ENCODE measurements around the gene PRKCB. TPM values are rescaled to one million over a fixed set of nuclear protein-coding genes. Genes with fewer than 3 reads are reported as not detected.

The PRKCB gene
- total and polyA plus RNA-seq, 4 experiments from 2014 or later = 46.5 to 106 (median 98.2) TPM

DNA sequence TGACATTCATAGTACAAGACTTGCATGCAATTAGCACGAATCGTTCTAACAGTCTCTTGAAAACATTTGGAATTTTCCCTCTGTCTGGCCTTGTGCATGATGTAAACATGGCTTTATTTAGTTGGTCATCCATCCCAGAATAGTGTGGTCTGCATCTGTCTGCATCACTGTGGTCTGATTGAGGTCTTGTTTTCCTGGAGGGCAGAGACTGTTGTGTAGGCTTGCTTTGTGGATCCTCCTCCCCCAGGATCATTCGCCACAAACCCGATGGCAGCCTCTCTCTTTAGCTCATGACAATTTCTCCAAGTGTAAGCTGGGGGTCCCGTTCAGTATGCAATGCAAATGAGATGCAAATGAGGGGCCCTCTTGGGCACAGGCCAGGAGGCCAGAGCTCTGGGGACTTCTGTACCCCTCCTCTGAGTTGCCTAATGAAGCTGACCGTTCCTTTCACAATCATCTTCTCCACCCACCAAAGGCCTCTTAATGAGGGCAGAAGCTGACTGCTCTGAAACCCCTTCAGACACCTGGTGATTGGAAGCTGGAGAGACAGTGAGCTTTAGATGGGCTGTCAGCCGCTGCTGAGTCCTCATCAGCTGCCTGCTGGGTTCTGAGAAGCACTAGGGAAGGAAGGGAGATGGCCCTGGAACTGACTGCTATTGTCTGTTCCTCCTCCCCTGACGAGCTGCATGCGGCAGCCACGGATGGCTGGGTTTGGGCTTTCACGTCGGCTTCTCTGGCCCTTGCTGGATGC lies 219.1 kb downstream of the PRKCB start:
- no peak overlapping the region for H3K4me3 Mint-ChIP-seq
- DNase-seq = no peak
- intact Hi-C loops (cut with micrococcal nuclease) = no loop called here
- Histone ChIP-seq H3K27me3 (ENCODE audit: insufficient read depth, low read length) (no peaks in the 10 kb centered on the region), H3K4me3 (ENCODE audit: low read length in 2 of 2) (no peak overlapping the region), H3K4me1 (ENCODE audit: insufficient read depth, low read length) (peaks cover 2% of the 10 kb centered on the region), H3K27ac (ENCODE audit: low read depth, low read length) (no peak overlapping the region), H3K9me3 (ENCODE audit: control insufficient read depth in 1 of 2, low read length in 2 of 2) (no peaks in the 10 kb centered on the region), H3K36me3 (ENCODE audit: insufficient read depth, low read length) (peaks cover 3% of the 10 kb centered on the region)
- no peak overlapping the region for H3K27ac Mint-ChIP-seq
- peaks cover 0 to 1% (median 0%) of the 10 kb centered on the region in 8 donors for H3K9me3 Mint-ChIP-seq
- ChIA-PET CTCF (ENCODE audit: partially characterized antibody) (interaction anchor here (0.6 to 1.4 kb wide), 3 partner anchors 13 to 272 kb away, joined by 3 to 8 read pairs (median 4); no protein-coding TSS in a partner anchor), POLR2A (ENCODE audit: partially characterized antibody) (no interaction called here)
- peaks cover 38 to 55% of the 10 kb centered on the region in 2 donors for H3K36me3 Mint-ChIP-seq
- H3K27me3 Mint-ChIP-seq = no peaks in the 10 kb centered on the region
- peaks cover 7 to 44% (median 19%) of the 10 kb centered on the region in 4 donors for H3K4me1 Mint-ChIP-seq

GRCh38 chr16:24062270-24062817 lies 226.6 kb downstream of the PRKCB start:
- H3K4me3 ChIP-seq (ENCODE audit: low read length in 2 of 2) = no peak overlapping the region
- H3K27ac ChIP-seq (ENCODE audit: low read depth, low read length) = no peak overlapping the region
- peaks cover 0 to 3% (median 2%) of the 10 kb centered on the region in 8 donors for H3K9me3 Mint-ChIP-seq
- intact Hi-C loops (cut with micrococcal nuclease) = no loop called here
- H3K27ac Mint-ChIP-seq = peak overlapping the region in 1 of 7 donors; percentile 78
- H3K9me3 ChIP-seq (ENCODE audit: control insufficient read depth in 1 of 2, low read length in 2 of 2) = no peaks in the 10 kb centered on the region
- no peaks in the 10 kb centered on the region for H3K27me3 Mint-ChIP-seq
- H3K27me3 ChIP-seq (ENCODE audit: insufficient read depth, low read length) = no peaks in the 10 kb centered on the region
- H3K4me1 Mint-ChIP-seq = peaks cover 0 to 33% (median 16%) of the 10 kb centered on the region in 4 donors
- ChIA-PET CTCF (ENCODE audit: partially characterized antibody) (interaction anchor here (0.6 kb wide), 1 partner anchor 21 kb away, joined by 3 read pairs; no protein-coding TSS in a partner anchor), POLR2A (ENCODE audit: partially characterized antibody) (no interaction called here)
- H3K36me3 ChIP-seq (ENCODE audit: insufficient read depth, low read length) = no peaks in the 10 kb centered on the region
- peaks cover 37 to 42% of the 10 kb centered on the region in 2 donors for H3K36me3 Mint-ChIP-seq
- DNase-seq = no peak
- no peaks in the 10 kb centered on the region for H3K4me1 ChIP-seq (ENCODE audit: insufficient read depth, low read length)
- H3K4me3 Mint-ChIP-seq = no peak overlapping the region

DNA sequence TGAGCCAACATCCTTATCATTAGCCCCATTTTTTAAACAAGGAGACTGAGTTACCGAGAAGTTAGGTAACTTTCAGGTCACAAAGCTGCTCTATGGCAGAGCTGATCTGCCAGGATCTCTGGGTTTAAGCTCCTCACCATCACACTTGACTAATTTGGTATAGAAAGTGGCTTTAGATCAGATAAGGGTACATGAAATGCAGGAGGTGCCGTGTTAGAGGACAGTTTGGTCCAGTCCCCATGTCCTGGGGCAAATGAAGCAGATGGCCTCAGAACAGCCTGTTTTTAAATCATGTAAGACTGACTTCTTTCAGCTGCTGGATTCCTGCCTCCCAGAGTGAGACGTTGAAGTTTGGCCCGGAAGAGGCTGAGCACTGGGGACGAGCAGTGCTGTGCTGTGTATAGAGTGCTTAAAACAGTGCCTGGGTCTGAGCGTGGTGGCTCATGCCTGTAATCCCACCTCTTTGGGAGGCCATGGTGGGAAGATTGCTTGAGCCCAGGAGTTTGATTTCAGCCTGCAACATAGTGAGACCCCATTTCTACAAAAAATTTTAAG lies 233.3 kb downstream of the PRKCB start:
- peaks cover 29% of the 10 kb centered on the region for H3K4me1 ChIP-seq (ENCODE audit: insufficient read depth, low read length)
- no peak overlapping the region for H3K27ac ChIP-seq (ENCODE audit: low read depth, low read length)
- H3K36me3 ChIP-seq (ENCODE audit: insufficient read depth, low read length) = no peaks in the 10 kb centered on the region
- ChIA-PET POLR2A (ENCODE audit: partially characterized antibody) (no interaction called here), CTCF (ENCODE audit: partially characterized antibody) (interaction anchor here (0.7 to 1.7 kb wide), 2 partner anchors 18 to 27 kb away, joined by 3 to 6 read pairs; no protein-coding TSS in a partner anchor)
- no peaks in the 10 kb centered on the region for H3K27me3 ChIP-seq (ENCODE audit: insufficient read depth, low read length)
- H3K9me3 Mint-ChIP-seq = no peaks in the 10 kb centered on the region
- H3K27ac Mint-ChIP-seq = peak overlapping the region in 1 of 7 donors; percentile 53
- intact Hi-C loops (cut with micrococcal nuclease) = no loop called here
- no peak overlapping the region for H3K4me3 ChIP-seq (ENCODE audit: low read length in 2 of 2)
- H3K9me3 ChIP-seq (ENCODE audit: control insufficient read depth in 1 of 2, low read length in 2 of 2) = no peaks in the 10 kb centered on the region
- peaks cover 5 to 7% of the 10 kb centered on the region in 2 donors for H3K36me3 Mint-ChIP-seq
- DNase-seq = no peak
- peaks cover 30 to 48% (median 44%) of the 10 kb centered on the region in 4 donors for H3K4me1 Mint-ChIP-seq
- no peak overlapping the region for H3K4me3 Mint-ChIP-seq
- H3K27me3 Mint-ChIP-seq = no peaks in the 10 kb centered on the region

GRCh38 chr16:24070851-24071250 lies 235.1 kb downstream of the PRKCB start:
- peak in 3 of 5 donors; percentile 13 to 26 (median 25) for DNase-seq
- Histone ChIP-seq H3K9me3 (ENCODE audit: control insufficient read depth in 1 of 2, low read length in 2 of 2) (no peaks in the 10 kb centered on the region), H3K4me3 (ENCODE audit: low read length in 2 of 2) (no peak overlapping the region), H3K4me1 (ENCODE audit: insufficient read depth, low read length) (peaks cover 29% of the 10 kb centered on the region), H3K27ac (ENCODE audit: low read depth, low read length) (no peak overlapping the region), H3K27me3 (ENCODE audit: insufficient read depth, low read length) (no peaks in the 10 kb centered on the region), H3K36me3 (ENCODE audit: insufficient read depth, low read length) (no peaks in the 10 kb centered on the region)
- Mint-ChIP-seq H3K27ac (peak overlapping the region in 6 of 7 donors; percentile 4 to 54 (median 34)), H3K4me1 (peaks cover 36 to 56% (median 52%) of the 10 kb centered on the region in 4 donors), H3K9me3 (peaks cover 0 to 2% (median 0%) of the 10 kb centered on the region in 8 donors), H3K27me3 (no peaks in the 10 kb centered on the region), H3K36me3 (peaks cover 6 to 7% of the 10 kb centered on the region in 2 donors), H3K4me3 (peak overlapping the region in 1 of 8 donors; percentile 33)
- ChIA-PET CTCF (ENCODE audit: partially characterized antibody) (interaction anchor here (0.8 to 2.5 kb wide), 9 partner anchors 11 to 268 kb away, joined by 3 to 16 read pairs (median 5); no protein-coding TSS in a partner anchor), POLR2A (ENCODE audit: partially characterized antibody) (no interaction called here)
- intact Hi-C loops (cut with micrococcal nuclease) = loop anchor here (1.0 kb wide), 1 partner anchor 182 kb away; no protein-coding TSS in a partner anchor

DNA sequence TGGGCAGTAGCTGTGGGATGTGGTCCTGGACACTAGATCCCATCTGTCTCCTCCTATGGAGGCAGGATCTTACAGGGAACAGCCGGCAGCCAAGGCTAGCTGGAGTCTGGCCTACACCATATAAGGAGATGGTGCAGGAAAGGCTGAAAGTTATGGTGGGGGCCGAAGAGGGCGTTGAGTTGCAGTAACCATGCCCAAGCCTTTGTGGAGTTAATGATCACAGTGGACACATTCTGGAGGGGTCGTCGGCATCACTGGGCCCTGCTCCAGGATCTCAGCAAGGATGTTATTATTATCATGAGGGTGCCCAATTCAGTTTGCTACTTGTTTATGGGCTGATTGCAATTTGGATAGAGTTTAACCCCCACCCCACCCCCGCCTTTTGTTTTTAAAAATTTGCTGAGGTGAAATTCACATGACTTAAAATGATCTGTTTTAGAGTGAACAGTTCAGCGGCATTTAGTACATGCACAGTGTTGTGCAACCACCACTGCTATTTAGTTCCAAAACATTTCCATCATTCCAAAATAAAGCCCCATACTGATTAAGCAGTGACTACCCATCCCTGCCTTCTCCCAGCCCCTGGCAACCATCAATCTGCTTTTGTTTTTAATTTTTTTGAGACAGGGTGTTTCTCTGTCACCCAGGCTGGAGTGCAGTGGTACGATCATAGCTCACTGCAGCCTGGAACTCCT lies 236.0 kb downstream of the PRKCB start:
- peaks cover 7 to 9% of the 10 kb centered on the region in 2 donors for H3K36me3 Mint-ChIP-seq
- H3K27ac ChIP-seq (ENCODE audit: low read depth, low read length) = no peak overlapping the region
- H3K9me3 ChIP-seq (ENCODE audit: control insufficient read depth in 1 of 2, low read length in 2 of 2) = no peaks in the 10 kb centered on the region
- no peaks in the 10 kb centered on the region for H3K27me3 ChIP-seq (ENCODE audit: insufficient read depth, low read length)
- H3K27ac Mint-ChIP-seq = peak overlapping the region in 6 of 7 donors; percentile 55 to 88 (median 80)
- H3K36me3 ChIP-seq (ENCODE audit: insufficient read depth, low read length) = no peaks in the 10 kb centered on the region
- peaks cover 0 to 2% (median 0%) of the 10 kb centered on the region in 8 donors for H3K9me3 Mint-ChIP-seq
- H3K27me3 Mint-ChIP-seq = no peaks in the 10 kb centered on the region
- no peak overlapping the region for H3K4me3 ChIP-seq (ENCODE audit: low read length in 2 of 2)
- peaks cover 37 to 61% (median 54%) of the 10 kb centered on the region in 4 donors for H3K4me1 Mint-ChIP-seq
- intact Hi-C loops (cut with micrococcal nuclease) = loop anchor here (1.0 kb wide), 1 partner anchor 181 kb away; no protein-coding TSS in a partner anchor
- H3K4me3 Mint-ChIP-seq = peak overlapping the region in 3 of 8 donors; percentile 20 to 44 (median 31)
- no peak for DNase-seq
- ChIA-PET CTCF (ENCODE audit: partially characterized antibody) (interaction anchor here (0.7 to 2.5 kb wide), 8 partner anchors 10 to 269 kb away, joined by 3 to 16 read pairs (median 4); no protein-coding TSS in a partner anchor), POLR2A (ENCODE audit: partially characterized antibody) (no interaction called here)
- peaks cover 29% of the 10 kb centered on the region for H3K4me1 ChIP-seq (ENCODE audit: insufficient read depth, low read length)

DNA sequence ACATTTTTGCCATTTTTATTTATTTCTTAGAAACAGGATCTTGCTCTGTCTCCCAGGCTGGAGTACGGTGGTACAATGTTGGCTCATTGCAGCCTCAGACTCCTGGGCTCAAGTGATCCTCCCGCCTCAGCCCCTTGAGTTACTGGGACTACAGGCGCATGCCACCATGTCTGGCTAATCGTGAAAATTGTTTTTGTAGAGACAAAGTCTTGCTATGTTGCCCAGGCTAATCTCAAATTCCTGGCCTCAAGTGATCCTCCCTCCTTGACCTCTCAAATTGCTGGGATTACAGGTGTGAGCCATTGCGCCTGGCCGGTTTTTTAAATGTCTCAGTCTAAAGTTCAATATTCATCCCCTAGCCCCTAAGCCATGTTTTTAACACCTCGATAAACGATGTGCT lies 237.5 kb downstream of the PRKCB start:
- Histone ChIP-seq H3K4me3 (ENCODE audit: low read length in 2 of 2) (no peak overlapping the region), H3K27me3 (ENCODE audit: insufficient read depth, low read length) (no peaks in the 10 kb centered on the region), H3K36me3 (ENCODE audit: insufficient read depth, low read length) (no peaks in the 10 kb centered on the region), H3K4me1 (ENCODE audit: insufficient read depth, low read length) (peaks cover 29% of the 10 kb centered on the region), H3K27ac (ENCODE audit: low read depth, low read length) (no peak overlapping the region), H3K9me3 (ENCODE audit: control insufficient read depth in 1 of 2, low read length in 2 of 2) (no peaks in the 10 kb centered on the region)
- intact Hi-C loops (cut with micrococcal nuclease) = no loop called here
- H3K27ac Mint-ChIP-seq = peak overlapping the region in 5 of 7 donors; percentile 84 to 93 (median 86)
- DNase-seq = no peak
- ChIA-PET CTCF (ENCODE audit: partially characterized antibody) (interaction anchor here (1.4 kb wide), 2 partner anchors 12 to 15 kb away, joined by 3 to 4 read pairs; no protein-coding TSS in a partner anchor), POLR2A (ENCODE audit: partially characterized antibody) (no interaction called here)
- H3K9me3 Mint-ChIP-seq = peaks cover 0 to 2% (median 0%) of the 10 kb centered on the region in 8 donors
- H3K27me3 Mint-ChIP-seq = no peaks in the 10 kb centered on the region
- H3K4me1 Mint-ChIP-seq = peaks cover 39 to 65% (median 55%) of the 10 kb centered on the region in 4 donors
- no peak overlapping the region for H3K4me3 Mint-ChIP-seq
- peaks cover 12 to 14% of the 10 kb centered on the region in 2 donors for H3K36me3 Mint-ChIP-seq

All from CD4-positive, alpha-beta memory T cell (primary cell).